ENCODE results near the gene SEC24A.
A peak's percentile ranks its signal among the peaks of the same experiment; 100 is the strongest.
"Not testable (repeated sequence)": the region's sequence is repeated elsewhere in the genome, so short reads cannot be mapped to it uniquely, and the experiment has no call there.

The SEC24A gene

GRCh38 chr5:134738963-134739661 lies 90.5 kb downstream of the SEC24A start:
- peak in 11 of 56 donors; percentile 11 to 55 (median 39) for DNase-seq

- no peak for DNase-seq
These were observed 92.5 kb downstream of the SEC24A start for GRCh38 chr5:134741052-134741451.

GRCh38 chr5:134742134-134742533 lies 93.5 kb downstream of the SEC24A start:
- no peak for DNase-seq

GRCh38 chr5:134749415-134749814 lies 100.8 kb downstream of the SEC24A start:
- DNase-seq, result no peak

- DNase-seq, result no peak
These were observed 109.6 kb downstream of the SEC24A start for GRCh38 chr5:134758176-134758503.

GRCh38 chr5:134758504-134759341 lies 110.1 kb downstream of the SEC24A start, which contains the start of gene DDX46:
Gene DDX46 (plus strand): TSS chr5:134758779. CDS start chr5:134758939, 160 bp downstream.
- peak; percentile 13 to 92 (median 80) for DNase-seq

GRCh38 chr5:134767528-134768291 lies 119.1 kb downstream of the SEC24A start:
- DNase-seq, result not testable (repeated sequence)

- no peak for DNase-seq
These were observed 120.6 kb downstream of the SEC24A start for GRCh38 chr5:134769206-134769605.

GRCh38 chr5:134772461-134773125 lies 124.0 kb downstream of the SEC24A start:
- DNase-seq, result no peak

- DNase-seq, result no peak
These were observed 128.8 kb downstream of the SEC24A start for GRCh38 chr5:134777366-134777765.

Data from amygdala (tissue), 56 donors.